NCI-H526 (cell line): ENCODE data around the gene TFF2.
A peak's percentile ranks its signal among the peaks of the same experiment; 100 is the strongest.

Source experiments
- DNase-seq, 2 experiments: peaks; one replicate each; lab custom pipeline; 2025; lab: John Stamatoyannopoulos, UW

The TFF2 gene

GRCh38 chr21:42350927-42351426 is at the start of gene TFF2:
TFF2 (minus strand) TSS chr21:42350994; CDS start chr21:42350957, 37 bp downstream.
- no peak for DNase-seq

DNA sequence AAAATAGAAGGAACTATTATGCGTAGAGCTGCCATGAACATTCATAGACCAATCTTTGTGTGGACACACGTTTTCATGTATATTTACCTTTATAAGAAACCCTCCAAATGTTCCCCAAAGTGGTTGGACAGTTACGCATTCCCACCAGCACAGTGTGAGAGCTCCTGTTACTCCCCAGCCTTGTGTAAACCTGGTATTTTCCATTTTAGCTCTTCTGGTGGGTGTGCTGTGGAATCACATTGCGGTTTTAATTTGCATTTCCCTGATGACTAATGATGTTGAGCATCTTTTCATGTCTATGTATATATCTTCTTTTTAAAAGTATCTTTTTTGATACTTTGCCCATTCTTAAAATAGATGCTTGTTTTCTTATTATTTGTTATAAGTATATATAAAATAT is 49.7 kb upstream of the TFF2 start:
- peak; percentile 51 to 86 for DNase-seq

- peak; percentile 84 to 88 for DNase-seq
Observed at GRCh38 chr21:42398436-42399028, 47.7 kb upstream of the TFF2 start.

DNA sequence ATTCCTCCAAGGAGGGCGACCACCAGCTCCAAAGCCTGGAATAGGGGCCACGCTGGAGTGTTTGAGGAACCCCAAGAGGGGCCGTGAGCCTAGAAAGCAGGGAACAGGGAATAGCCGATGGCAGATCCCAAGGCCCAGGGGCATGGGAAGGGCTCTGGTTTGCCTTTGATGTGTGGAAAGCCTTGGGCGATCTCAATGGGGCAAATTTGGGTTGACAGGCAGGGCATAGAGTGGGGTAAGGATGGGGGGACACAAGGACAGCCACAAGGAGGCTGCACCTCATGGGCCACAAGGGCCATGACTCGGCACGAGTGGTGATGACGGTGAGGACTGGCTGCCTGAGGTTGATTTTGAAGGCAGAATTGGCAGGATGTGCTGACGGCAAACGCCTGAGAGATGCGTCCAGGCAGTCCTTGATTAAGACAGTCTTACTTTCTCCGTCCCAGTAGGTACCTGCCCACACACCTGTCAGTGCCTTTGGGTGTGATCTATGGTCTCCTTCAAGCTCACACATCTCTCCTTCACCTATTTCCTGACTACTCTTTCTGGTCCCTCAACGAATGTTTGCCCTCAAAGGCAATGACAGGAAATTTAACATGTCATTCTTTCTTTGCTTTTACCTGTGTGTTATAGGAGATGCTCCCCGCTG is 47.1 kb upstream of the TFF2 start:
- no peak for DNase-seq

- peak; percentile 82 to 83 for DNase-seq
Observed at GRCh38 chr21:42396799-42397745, 46.3 kb upstream of the TFF2 start.

- DNase-seq, result peak; percentile 94 to 95
Observed at GRCh38 chr21:42395905-42396651, 45.3 kb upstream of the TFF2 start, which contains the start of gene TMPRSS3. TMPRSS3 (minus strand) TSS chr21:42396052; CDS start chr21:42395417, 635 bp downstream.

- peak; percentile 56 to 61 for DNase-seq
Observed at GRCh38 chr21:42395302-42395701, 44.5 kb upstream of the TFF2 start.

DNA sequence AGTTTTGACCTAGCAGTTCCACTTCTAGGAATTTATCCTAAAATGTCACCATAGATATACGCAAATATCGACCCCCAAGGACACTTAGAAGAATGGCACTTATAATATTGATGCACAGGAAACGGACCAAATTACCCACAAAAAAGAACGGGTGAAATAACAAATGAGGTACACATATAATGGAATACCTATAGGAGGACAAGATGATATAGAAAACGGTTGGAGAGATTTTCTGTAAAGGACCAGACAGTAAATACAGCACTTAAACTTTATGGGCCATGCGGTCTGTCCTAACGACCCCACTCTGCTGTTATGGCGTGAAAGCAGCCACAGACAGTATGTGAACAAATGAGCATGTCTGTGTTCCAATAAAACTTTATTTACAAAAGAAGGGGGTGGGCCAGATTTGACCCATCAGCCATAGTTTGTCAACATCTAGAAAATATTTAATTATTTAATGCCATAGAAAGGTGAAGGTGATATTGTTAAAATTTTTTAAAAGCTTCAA is 42.7 kb upstream of the TFF2 start:
- peak; percentile 27 to 73 for DNase-seq

GRCh38 chr21:42392731-42393442 is 42.1 kb upstream of the TFF2 start:
- no peak for DNase-seq

GRCh38 chr21:42391297-42391696 is 40.5 kb upstream of the TFF2 start:
- DNase-seq, result no peak

DNA sequence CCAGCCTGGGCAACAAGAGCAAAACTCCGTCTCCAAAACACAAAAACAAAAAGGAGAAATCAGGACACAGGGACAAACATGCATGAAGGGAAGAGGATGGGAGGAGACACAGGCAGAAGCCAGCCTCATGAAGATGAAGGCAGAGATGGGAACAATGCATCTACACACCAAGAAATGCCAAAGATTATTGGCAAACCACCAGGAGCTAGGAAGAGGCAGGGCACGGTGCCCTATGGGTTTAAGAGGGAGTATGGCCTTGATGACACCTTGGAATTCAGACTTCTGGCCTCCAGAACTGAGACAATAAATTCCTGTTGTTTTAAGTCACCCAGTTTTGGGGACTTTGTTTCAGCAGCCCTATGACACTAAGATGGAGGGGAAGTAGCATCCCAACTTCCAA is 39.9 kb upstream of the TFF2 start:
- DNase-seq, result no peak

DNA sequence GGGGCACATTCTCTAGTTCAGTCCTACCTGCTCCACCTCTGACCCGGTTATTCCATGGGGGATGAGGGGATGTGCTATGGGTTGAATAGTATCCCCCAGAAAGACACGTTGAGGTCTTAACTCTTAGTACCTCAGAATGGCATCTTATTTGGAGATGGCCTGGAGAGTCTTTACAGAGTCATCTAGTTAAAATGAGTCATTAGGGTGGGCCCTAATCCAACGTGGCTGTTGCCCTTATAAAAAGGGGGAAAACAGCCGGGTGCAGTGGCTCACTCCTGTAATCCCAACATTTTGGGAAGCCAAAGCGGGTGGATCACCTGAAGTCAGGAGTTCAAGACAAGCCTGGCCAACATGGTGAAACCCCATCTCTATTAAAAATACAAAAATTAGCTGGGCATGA is 39.4 kb upstream of the TFF2 start:
- no peak for DNase-seq

GRCh38 chr21:42389449-42389835 is 38.6 kb upstream of the TFF2 start:
- DNase-seq, result peak; percentile 62 to 87

DNA sequence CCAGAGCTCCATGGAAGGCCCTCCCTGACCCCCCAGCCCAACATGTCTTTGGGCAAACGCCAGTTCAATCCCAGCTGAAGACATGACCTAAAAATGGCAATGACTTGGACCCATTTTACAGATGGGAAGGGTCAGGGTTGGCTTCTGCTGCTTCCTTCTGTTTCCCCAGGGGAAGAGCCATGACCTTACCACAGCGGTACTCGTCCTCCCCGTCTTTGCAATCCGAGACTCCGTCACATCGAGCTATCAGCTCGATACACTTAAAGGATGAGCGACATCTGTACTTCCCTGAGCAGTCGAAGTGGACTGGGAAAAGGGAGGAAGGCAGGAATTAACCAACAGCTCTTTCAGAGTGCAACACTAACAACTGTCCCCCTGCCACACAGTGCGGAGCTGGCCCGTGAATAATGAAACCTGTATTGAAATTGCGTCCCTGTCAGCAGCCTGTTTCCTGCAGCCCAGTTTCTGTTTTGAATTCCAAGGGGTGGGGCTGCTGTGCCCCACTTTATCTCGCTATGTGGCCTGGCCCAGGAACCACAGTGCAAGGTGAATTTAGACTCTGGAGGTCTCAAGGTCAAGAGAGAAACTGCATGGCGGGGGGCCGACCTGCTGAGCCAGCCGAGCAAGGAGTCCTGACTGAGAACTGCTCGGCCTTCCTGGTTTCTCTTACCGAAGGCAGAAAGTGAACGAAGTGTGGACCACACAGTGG is 38.1 kb upstream of the TFF2 start:
- peak in 1 of 2 experiments; percentile 57 for DNase-seq

GRCh38 chr21:42387843-42388340 is 37.1 kb upstream of the TFF2 start:
- no peak for DNase-seq

GRCh38 chr21:42387164-42387563 is 36.4 kb upstream of the TFF2 start:
- no peak for DNase-seq

GRCh38 chr21:42386034-42386591 is 35.3 kb upstream of the TFF2 start:
- no peak for DNase-seq

DNA sequence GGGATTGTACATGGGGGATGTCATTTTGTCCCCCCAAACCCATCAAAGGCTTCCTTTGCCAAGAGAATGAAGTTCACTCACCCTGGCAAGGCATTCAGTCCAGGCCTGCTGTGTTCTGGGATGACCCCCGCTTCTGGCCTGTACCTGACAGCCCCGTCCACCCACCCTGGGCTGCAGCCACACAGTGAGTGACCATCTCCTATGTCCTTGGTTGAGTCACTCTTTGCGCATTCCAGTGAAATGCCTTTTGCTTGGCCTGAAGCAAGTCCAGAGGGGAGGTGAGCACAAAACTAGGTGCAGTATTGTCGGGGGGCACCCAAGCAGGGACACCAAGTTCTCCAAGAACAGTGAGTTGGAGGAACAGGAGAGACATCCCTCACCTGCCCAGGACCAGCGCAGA is 34.8 kb upstream of the TFF2 start:
- no peak for DNase-seq

- DNase-seq, result peak in 1 of 2 experiments; percentile 36
Observed at GRCh38 chr21:42384989-42385388, 34.2 kb upstream of the TFF2 start.
